Subcutaneous abdominal adipose tissue (tissue), 5 donors: Measurements from ENCODE around the gene CBFB.

Experiments
- H3K27ac ChIP-seq: one replicate; pipeline ENCODE4 v1.7.0; 2013; ENCODE audit warnings: low read depth, mild to moderate bottlenecking, inconsistent platforms, low read length, moderate library complexity
- H3K27me3 ChIP-seq, 5 donors: one replicate each; pipeline ENCODE4 v1.7.0; 2013; ENCODE audit warnings: low read length in 5 of 5, inconsistent platforms in 1 of 5; ENCODE audit not compliant: control insufficient read depth in 5 of 5, insufficient read depth in 4 of 5
- H3K36me3 ChIP-seq, 5 donors: one replicate each; pipeline ENCODE4 v1.7.0; 2013; ENCODE audit warnings: low read length in 5 of 5; ENCODE audit not compliant: control insufficient read depth in 5 of 5, insufficient read depth in 5 of 5
- H3K4me1 ChIP-seq, 5 donors: one replicate each; pipeline ENCODE4 v1.7.0; 2013; ENCODE audit warnings: low read length in 5 of 5, mild to moderate bottlenecking in 3 of 5, moderate library complexity in 1 of 5; ENCODE audit not compliant: control insufficient read depth in 5 of 5, insufficient read depth in 5 of 5
- H3K4me3 ChIP-seq, 5 donors: one replicate each; pipeline ENCODE4 v1.7.0; 2013; ENCODE audit warnings: low read length in 5 of 5, low read depth in 1 of 5
- H3K9ac ChIP-seq, 5 donors: one replicate each; pipeline ENCODE4 v1.7.0; 2013; ENCODE audit warnings: low read length in 5 of 5, mild to moderate bottlenecking in 4 of 5, moderate library complexity in 3 of 5
- H3K9me3 ChIP-seq, 5 donors: one replicate each; pipeline ENCODE4 v1.7.0; 2013; ENCODE audit warnings: low read length in 5 of 5; ENCODE audit not compliant: control insufficient read depth in 5 of 5
- donor health status: healthy.
- donor health status: healthy.
- donor health status: healthy.
- donor health status: healthy.
- donor health status: healthy.

Gene CBFB

GRCh38 chr16:67015313-67015731, 13.6 kb upstream of the CBFB start:
- Histone ChIP-seq H3K4me1 (peaks cover 0 to 21% (median 18%) of the 10 kb centered on the region in 5 donors), H3K9me3 (no peaks in the 10 kb centered on the region), H3K27ac (no peak overlapping the region), H3K27me3 (peaks cover 0 to 2% (median 0%) of the 10 kb centered on the region in 5 donors), H3K9ac (no peak overlapping the region), H3K36me3 (no peaks in the 10 kb centered on the region), H3K4me3 (no peak overlapping the region)

- peaks cover 0 to 2% (median 0%) of the 10 kb centered on the region in 5 donors for H3K27me3 ChIP-seq
- no peaks in the 10 kb centered on the region for H3K9me3 ChIP-seq
- H3K9ac ChIP-seq = no peak overlapping the region
- peaks cover 0 to 21% (median 18%) of the 10 kb centered on the region in 5 donors for H3K4me1 ChIP-seq
- H3K36me3 ChIP-seq = no peaks in the 10 kb centered on the region
- H3K4me3 ChIP-seq = no peak overlapping the region
- H3K27ac ChIP-seq = no peak overlapping the region
Measured at GRCh38 chr16:67016143-67016542, 12.8 kb upstream of the CBFB start.

GRCh38 chr16:67016681-67017420, 12.1 kb upstream of the CBFB start:
- Histone ChIP-seq H3K36me3 (no peaks in the 10 kb centered on the region), H3K9ac (no peak overlapping the region), H3K4me3 (no peak overlapping the region), H3K27ac (no peak overlapping the region), H3K4me1 (peaks cover 0 to 21% (median 18%) of the 10 kb centered on the region in 5 donors), H3K27me3 (peaks cover 0 to 2% (median 0%) of the 10 kb centered on the region in 5 donors), H3K9me3 (no peaks in the 10 kb centered on the region)

- Histone ChIP-seq H3K4me3 (no peak overlapping the region), H3K9me3 (no peaks in the 10 kb centered on the region), H3K9ac (no peak overlapping the region), H3K36me3 (no peaks in the 10 kb centered on the region), H3K27me3 (peaks cover 0 to 2% (median 0%) of the 10 kb centered on the region in 5 donors), H3K27ac (no peak overlapping the region), H3K4me1 (peaks cover 0 to 21% (median 18%) of the 10 kb centered on the region in 5 donors)
Measured at GRCh38 chr16:67017421-67017750, 11.6 kb upstream of the CBFB start.

- Histone ChIP-seq H3K9ac (no peak overlapping the region), H3K4me3 (no peak overlapping the region), H3K9me3 (no peaks in the 10 kb centered on the region), H3K4me1 (peaks cover 0 to 20% (median 18%) of the 10 kb centered on the region in 5 donors), H3K27ac (no peak overlapping the region), H3K36me3 (no peaks in the 10 kb centered on the region), H3K27me3 (peaks cover 0 to 2% (median 0%) of the 10 kb centered on the region in 5 donors)
Measured at GRCh38 chr16:67017810-67018488, 11.0 kb upstream of the CBFB start.

GRCh38 chr16:67019171-67019570, 9.8 kb upstream of the CBFB start:
- no peaks in the 10 kb centered on the region for H3K27me3 ChIP-seq

GRCh38 chr16:67021321-67021720, 7.6 kb upstream of the CBFB start:
- Histone ChIP-seq H3K27me3 (no peaks in the 10 kb centered on the region), H3K9ac (no peak overlapping the region), H3K4me1 (no peaks in the 10 kb centered on the region), H3K4me3 (no peak overlapping the region), H3K27ac (no peak overlapping the region), H3K9me3 (no peaks in the 10 kb centered on the region), H3K36me3 (no peaks in the 10 kb centered on the region)

More at GRCh38 chr16:67019171-67019570, 9.8 kb upstream of the CBFB start:
- H3K4me3 ChIP-seq = no peak overlapping the region
- no peak overlapping the region for H3K9ac ChIP-seq
- no peak overlapping the region for H3K27ac ChIP-seq
- H3K9me3 ChIP-seq = no peaks in the 10 kb centered on the region
- H3K36me3 ChIP-seq = no peaks in the 10 kb centered on the region
- H3K4me1 ChIP-seq = peaks cover 0 to 9% (median 8%) of the 10 kb centered on the region in 5 donors

GRCh38 chr16:67022531-67023214, 6.3 kb upstream of the CBFB start:
- H3K9me3 ChIP-seq = no peaks in the 10 kb centered on the region

GRCh38 chr16:67023689-67024088, 5.3 kb upstream of the CBFB start:
- H3K27me3 ChIP-seq = no peaks in the 10 kb centered on the region
- no peaks in the 10 kb centered on the region for H3K36me3 ChIP-seq
- no peak overlapping the region for H3K27ac ChIP-seq
- no peaks in the 10 kb centered on the region for H3K9me3 ChIP-seq
- no peak overlapping the region for H3K9ac ChIP-seq
- H3K4me3 ChIP-seq = no peak overlapping the region
- peaks cover 0 to 14% (median 6%) of the 10 kb centered on the region in 5 donors for H3K4me1 ChIP-seq

More at GRCh38 chr16:67022531-67023214, 6.3 kb upstream of the CBFB start:
- H3K4me3 ChIP-seq = no peak overlapping the region
- no peaks in the 10 kb centered on the region for H3K27me3 ChIP-seq
- no peak overlapping the region for H3K27ac ChIP-seq
- no peaks in the 10 kb centered on the region for H3K36me3 ChIP-seq
- no peak overlapping the region for H3K9ac ChIP-seq
- peaks cover 0 to 7% (median 0%) of the 10 kb centered on the region in 5 donors for H3K4me1 ChIP-seq
